Measurements from ENCODE around the gene RAP2A.

Gene RAP2A

DNA sequence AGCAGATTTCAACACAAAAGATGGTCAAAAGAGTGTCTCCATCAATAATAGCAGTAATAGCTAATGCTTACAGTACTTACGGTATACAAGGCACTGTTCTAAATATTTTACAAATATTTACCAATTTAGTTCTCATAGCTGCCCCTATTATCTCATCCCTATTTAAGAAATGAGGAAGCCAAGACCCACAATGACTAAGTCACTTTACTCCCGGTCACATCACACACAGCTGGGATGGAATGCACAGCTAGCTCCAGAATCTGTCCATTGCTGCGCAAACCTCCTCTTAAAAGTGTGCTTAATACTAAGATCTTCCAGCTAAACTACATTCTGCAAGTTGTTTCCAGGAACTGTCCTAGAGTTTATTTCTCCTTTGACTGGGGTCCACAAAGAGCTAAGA lies 63.4 kb downstream of the RAP2A start:
- TF ChIP-seq EZH2phosphoT487 (IDR thresholded peaks at IDR 0.05; ENCODE audit: low read length) (no peak), EZH2 (optimal IDR thresholded peaks at IDR 0.05; ENCODE audit: low read depth, low read length) (no peak)
- TF ChIP-seq, protein P1, sequence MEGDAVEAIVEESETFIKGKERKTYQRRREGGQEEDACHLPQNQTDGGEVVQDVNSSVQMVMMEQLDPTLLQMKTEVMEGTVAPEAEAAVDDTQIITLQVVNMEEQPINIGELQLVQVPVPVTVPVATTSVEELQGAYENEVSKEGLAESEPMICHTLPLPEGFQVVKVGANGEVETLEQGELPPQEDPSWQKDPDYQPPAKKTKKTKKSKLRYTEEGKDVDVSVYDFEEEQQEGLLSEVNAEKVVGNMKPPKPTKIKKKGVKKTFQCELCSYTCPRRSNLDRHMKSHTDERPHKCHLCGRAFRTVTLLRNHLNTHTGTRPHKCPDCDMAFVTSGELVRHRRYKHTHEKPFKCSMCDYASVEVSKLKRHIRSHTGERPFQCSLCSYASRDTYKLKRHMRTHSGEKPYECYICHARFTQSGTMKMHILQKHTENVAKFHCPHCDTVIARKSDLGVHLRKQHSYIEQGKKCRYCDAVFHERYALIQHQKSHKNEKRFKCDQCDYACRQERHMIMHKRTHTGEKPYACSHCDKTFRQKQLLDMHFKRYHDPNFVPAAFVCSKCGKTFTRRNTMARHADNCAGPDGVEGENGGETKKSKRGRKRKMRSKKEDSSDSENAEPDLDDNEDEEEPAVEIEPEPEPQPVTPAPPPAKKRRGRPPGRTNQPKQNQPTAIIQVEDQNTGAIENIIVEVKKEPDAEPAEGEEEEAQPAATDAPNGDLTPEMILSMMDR (IDR thresholded peaks at IDR 0.05; ENCODE audit: low read length): no peak
- no peaks in the 10 kb centered on the region for H3K79me2 ChIP-seq (ENCODE audit: low read length)
- no peaks in the 10 kb centered on the region for H3F3A ChIP-seq (ENCODE audit: insufficient read depth, low read length)
- no peaks in the 10 kb centered on the region for H4K20me1 ChIP-seq (ENCODE audit: insufficient read depth, low read length)
- H3K27me3 ChIP-seq (replicated peaks; ENCODE audit: insufficient read depth, low read length): no peaks in the 10 kb centered on the region
- H2AFZ ChIP-seq (ENCODE audit: low read length): no peak overlapping the region
- no peaks in the 10 kb centered on the region for H3K9me3 ChIP-seq (replicated peaks; ENCODE audit: insufficient read depth, low read length)
- H3K9ac ChIP-seq (ENCODE audit: low read length): no peak overlapping the region
- H3K4me3 ChIP-seq (ENCODE audit: low read length): no peak overlapping the region
- DNase-seq: no peak
- H3K4me2 ChIP-seq (ENCODE audit: low read depth, low read length): no peak overlapping the region
- H3K36me3 ChIP-seq (replicated peaks; ENCODE audit: insufficient read depth, low read length): no peaks in the 10 kb centered on the region
- H3K9me2 ChIP-seq (replicated peaks; ENCODE audit: insufficient read depth, low read length): no peaks in the 10 kb centered on the region
- H3K4me1 ChIP-seq (ENCODE audit: low read length): no peaks in the 10 kb centered on the region
- H3K27ac ChIP-seq (ENCODE audit: low read length): no peak overlapping the region

DNA sequence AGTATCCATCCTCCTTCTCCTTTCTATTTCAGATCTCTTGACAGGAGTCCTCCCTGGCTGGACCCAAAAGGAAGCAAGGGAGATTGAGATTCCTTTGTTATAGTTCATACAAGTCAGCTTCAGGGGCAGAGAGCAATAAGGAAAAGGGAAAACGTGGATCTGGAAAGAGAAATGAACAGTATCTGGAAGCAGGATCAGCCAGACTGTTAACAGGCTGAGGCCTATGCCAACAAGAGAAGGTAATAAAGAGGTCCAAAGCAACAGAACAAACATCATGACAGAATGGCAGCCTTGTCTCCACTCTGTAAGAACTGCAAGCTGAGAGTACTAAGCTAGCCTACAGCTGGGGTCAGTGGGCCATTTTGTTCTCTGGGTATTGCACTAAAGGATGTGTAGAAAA lies 64.5 kb downstream of the RAP2A start:
- Histone ChIP-seq H3F3A (ENCODE audit: insufficient read depth, low read length) (no peaks in the 10 kb centered on the region), H3K9ac (ENCODE audit: low read length) (no peak overlapping the region), H2AFZ (ENCODE audit: low read length) (no peak overlapping the region), H3K4me2 (ENCODE audit: low read depth, low read length) (no peak overlapping the region), H3K4me1 (ENCODE audit: low read length) (no peaks in the 10 kb centered on the region), H4K20me1 (ENCODE audit: insufficient read depth, low read length) (no peaks in the 10 kb centered on the region), H3K27ac (ENCODE audit: low read length) (no peak overlapping the region), H3K9me3 (replicated peaks; ENCODE audit: insufficient read depth, low read length) (no peaks in the 10 kb centered on the region), H3K27me3 (replicated peaks; ENCODE audit: insufficient read depth, low read length) (no peaks in the 10 kb centered on the region), H3K4me3 (ENCODE audit: low read length) (no peak overlapping the region), H3K79me2 (ENCODE audit: low read length) (no peaks in the 10 kb centered on the region), H3K9me2 (replicated peaks; ENCODE audit: insufficient read depth, low read length) (no peaks in the 10 kb centered on the region), H3K36me3 (replicated peaks; ENCODE audit: insufficient read depth, low read length) (no peaks in the 10 kb centered on the region)
- no peak for TF ChIP-seq EZH2phosphoT487 (IDR thresholded peaks at IDR 0.05; ENCODE audit: low read length)
- TF ChIP-seq, protein P1 (IDR thresholded peaks at IDR 0.05; ENCODE audit: low read length): no peak
- TF ChIP-seq EZH2 (optimal IDR thresholded peaks at IDR 0.05; ENCODE audit: low read depth, low read length): no peak
- no peak for DNase-seq

DNA sequence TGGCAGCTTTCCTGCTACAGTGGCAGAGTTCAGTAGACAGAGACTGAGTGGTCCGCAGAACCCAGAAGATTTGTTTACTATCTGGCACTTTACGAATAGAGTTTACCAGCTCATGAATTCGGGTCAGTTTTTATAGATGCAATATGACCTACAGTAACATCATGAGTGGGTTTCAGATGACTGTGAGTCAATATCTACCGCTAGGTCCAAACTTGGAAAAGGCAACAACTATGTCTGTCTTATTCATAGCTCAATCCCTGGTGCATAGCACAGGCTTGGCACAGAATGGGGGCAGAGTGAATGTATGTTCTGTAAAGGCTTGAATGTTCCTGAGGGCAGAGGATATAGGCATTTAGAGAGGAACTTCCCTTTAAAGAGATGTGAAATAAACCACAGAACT lies 65.2 kb downstream of the RAP2A start:
- H3K4me2 ChIP-seq (ENCODE audit: low read depth, low read length): no peak overlapping the region
- no peaks in the 10 kb centered on the region for H3K9me3 ChIP-seq (replicated peaks; ENCODE audit: insufficient read depth, low read length)
- no peaks in the 10 kb centered on the region for H3K27me3 ChIP-seq (replicated peaks; ENCODE audit: insufficient read depth, low read length)
- no peaks in the 10 kb centered on the region for H3K79me2 ChIP-seq (ENCODE audit: low read length)
- H3K4me3 ChIP-seq (ENCODE audit: low read length): no peak overlapping the region
- H3K36me3 ChIP-seq (replicated peaks; ENCODE audit: insufficient read depth, low read length): no peaks in the 10 kb centered on the region
- no peaks in the 10 kb centered on the region for H3K4me1 ChIP-seq (ENCODE audit: low read length)
- no peak overlapping the region for H3K27ac ChIP-seq (ENCODE audit: low read length)
- H4K20me1 ChIP-seq (ENCODE audit: insufficient read depth, low read length): no peaks in the 10 kb centered on the region
- H3K9me2 ChIP-seq (replicated peaks; ENCODE audit: insufficient read depth, low read length): no peaks in the 10 kb centered on the region
- H3K9ac ChIP-seq (ENCODE audit: low read length): no peak overlapping the region
- no peak for DNase-seq
- TF ChIP-seq EZH2phosphoT487 (IDR thresholded peaks at IDR 0.05; ENCODE audit: low read length) (no peak), EZH2 (optimal IDR thresholded peaks at IDR 0.05; ENCODE audit: low read depth, low read length) (no peak)
- TF ChIP-seq, protein P1 (IDR thresholded peaks at IDR 0.05; ENCODE audit: low read length): no peak
- no peaks in the 10 kb centered on the region for H3F3A ChIP-seq (ENCODE audit: insufficient read depth, low read length)
- H2AFZ ChIP-seq (ENCODE audit: low read length): no peak overlapping the region
